NCI-H1048 (cell line): Measurements from ENCODE around the gene ATXN7.

ENCODE experiments used
- DNase-seq: peaks from one replicate; lab custom pipeline; 2025; lab: John Stamatoyannopoulos, UW

ATXN7 gene

GRCh38 chr3:63984391-63984790 lies 120.7 kb downstream of the ATXN7 start:
- DNase-seq: no peak

GRCh38 chr3:63986146-63986545 lies 122.5 kb downstream of the ATXN7 start:
- DNase-seq: no peak

GRCh38 chr3:63986831-63987230 lies 123.2 kb downstream of the ATXN7 start:
- no peak for DNase-seq

- no peak for DNase-seq
Measured at GRCh38 chr3:63988943-63989342, 125.3 kb downstream of the ATXN7 start.

- DNase-seq: no peak
Measured at GRCh38 chr3:63990204-63990603, 126.5 kb downstream of the ATXN7 start.

- no peak for DNase-seq
Measured at GRCh38 chr3:63990733-63991132, 127.1 kb downstream of the ATXN7 start.

- DNase-seq: no peak
Measured at GRCh38 chr3:63991666-63992065, 128.0 kb downstream of the ATXN7 start.

GRCh38 chr3:63992516-63993209 lies 129.0 kb downstream of the ATXN7 start:
- DNase-seq: no peak

- peak; percentile 54 for DNase-seq
Measured at GRCh38 chr3:63993653-63994079, 130.0 kb downstream of the ATXN7 start.

- DNase-seq: no peak
Measured at GRCh38 chr3:63995086-63995485, 131.4 kb downstream of the ATXN7 start.

- DNase-seq: no peak
Measured at GRCh38 chr3:63998852-63999754, 135.4 kb downstream of the ATXN7 start.

GRCh38 chr3:64000453-64001055 lies 136.9 kb downstream of the ATXN7 start:
- no peak for DNase-seq

GRCh38 chr3:64002233-64002632 lies 138.6 kb downstream of the ATXN7 start:
- DNase-seq: no peak

- no peak for DNase-seq
Measured at GRCh38 chr3:64003589-64003988, 139.9 kb downstream of the ATXN7 start.

GRCh38 chr3:64008017-64008416 lies 144.3 kb downstream of the ATXN7 start:
- DNase-seq: no peak

- no peak for DNase-seq
Measured at GRCh38 chr3:64008487-64009351, 145.1 kb downstream of the ATXN7 start.

GRCh38 chr3:64009528-64009927 lies 145.9 kb downstream of the ATXN7 start:
- DNase-seq: no peak

GRCh38 chr3:64010199-64010598 lies 146.5 kb downstream of the ATXN7 start:
- DNase-seq: no peak

GRCh38 chr3:64011685-64012084 lies 148.0 kb downstream of the ATXN7 start:
- no peak for DNase-seq

GRCh38 chr3:64016941-64017620 lies 153.4 kb downstream of the ATXN7 start:
- no peak for DNase-seq

- no peak for DNase-seq
Measured at GRCh38 chr3:64019271-64019670, 155.6 kb downstream of the ATXN7 start.
